ENCODE measurements around the gene PHKG2. TPM values are rescaled to one million over a fixed set of nuclear protein-coding genes. Genes with fewer than 3 reads are reported as not detected.

Gene PHKG2
- total RNA-seq, 4 donors from 2014 or later: 38.9 to 94.1 (median 57.7) TPM

- Histone ChIP-seq H3K4me3 (no peak overlapping the region), H3K27ac (peak overlapping the region in 2 of 4 donors; percentile 25 to 55)
- TF ChIP-seq CTCF (IDR thresholded peaks at IDR 0.05) (no peak), POLR2A (IDR thresholded peaks at IDR 0.05) (no peak)
Observed at GRCh38 chr16:30758988-30759491, 10.8 kb downstream of the PHKG2 start.

GRCh38 chr16:30760001-30760559, 11.9 kb downstream of the PHKG2 start:
- H3K27me3 ChIP-seq: no peaks in the 10 kb centered on the region
- H3K36me3 ChIP-seq: peaks cover 0 to 33% (median 0%) of the 10 kb centered on the region in 3 donors
- H3K4me3 ChIP-seq: no peak overlapping the region
- H3K9me3 ChIP-seq: no peaks in the 10 kb centered on the region
- TF ChIP-seq CTCF (IDR thresholded peaks at IDR 0.05) (no peak), POLR2A (IDR thresholded peaks at IDR 0.05) (no peak)
- H3K27ac ChIP-seq: no peak overlapping the region
- H3K4me1 ChIP-seq: peaks cover 0 to 27% (median 18%) of the 10 kb centered on the region in 4 donors
- DNase-seq: no peak

More at GRCh38 chr16:30758988-30759491, 10.8 kb downstream of the PHKG2 start:
- no peaks in the 10 kb centered on the region for H3K9me3 ChIP-seq
- H3K36me3 ChIP-seq: peaks cover 0 to 27% (median 0%) of the 10 kb centered on the region in 3 donors
- no peaks in the 10 kb centered on the region for H3K27me3 ChIP-seq
- peak in 2 of 3 donors; percentile 34 to 57 for DNase-seq
- H3K4me1 ChIP-seq: peaks cover 0 to 25% (median 18%) of the 10 kb centered on the region in 4 donors

GRCh38 chr16:30760577-30761426, 12.6 kb downstream of the PHKG2 start:
- Histone ChIP-seq H3K27me3 (no peaks in the 10 kb centered on the region), H3K4me1 (peaks cover 0 to 27% (median 18%) of the 10 kb centered on the region in 4 donors), H3K27ac (peak overlapping the region; percentile 29 to 84 (median 56)), H3K4me3 (peak overlapping the region; percentile 77 to 90 (median 86)), H3K9me3 (no peaks in the 10 kb centered on the region), H3K36me3 (peaks cover 0 to 39% (median 0%) of the 10 kb centered on the region in 3 donors)
- DNase-seq: no peak
- TF ChIP-seq POLR2A (IDR thresholded peaks at IDR 0.05) (no peak), CTCF (IDR thresholded peaks at IDR 0.05) (no peak)

- no peak for TF ChIP-seq CTCF (IDR thresholded peaks at IDR 0.05)
- TF ChIP-seq POLR2A (IDR thresholded peaks at IDR 0.05): no peak
- peak overlapping the region; percentile 77 to 90 (median 86) for H3K4me3 ChIP-seq
- H3K27me3 ChIP-seq: no peaks in the 10 kb centered on the region
- no peaks in the 10 kb centered on the region for H3K9me3 ChIP-seq
- DNase-seq: peak; percentile 62 to 70 (median 66)
- peaks cover 0 to 27% (median 18%) of the 10 kb centered on the region in 4 donors for H3K4me1 ChIP-seq
- peaks cover 0 to 40% (median 0%) of the 10 kb centered on the region in 3 donors for H3K36me3 ChIP-seq
- peak overlapping the region; percentile 29 to 84 (median 56) for H3K27ac ChIP-seq
Observed at GRCh38 chr16:30761427-30761927, 13.3 kb downstream of the PHKG2 start.

Data from Peyer's patch (tissue), 4 donors.